ENCODE measurements around the gene KCNMA1. TPM values are rescaled to one million over a fixed set of nuclear protein-coding genes. Genes with fewer than 3 reads are reported as not detected.

Gene KCNMA1
- total RNA-seq, 1 experiment from 2014 or later: 20.7 TPM

DNA sequence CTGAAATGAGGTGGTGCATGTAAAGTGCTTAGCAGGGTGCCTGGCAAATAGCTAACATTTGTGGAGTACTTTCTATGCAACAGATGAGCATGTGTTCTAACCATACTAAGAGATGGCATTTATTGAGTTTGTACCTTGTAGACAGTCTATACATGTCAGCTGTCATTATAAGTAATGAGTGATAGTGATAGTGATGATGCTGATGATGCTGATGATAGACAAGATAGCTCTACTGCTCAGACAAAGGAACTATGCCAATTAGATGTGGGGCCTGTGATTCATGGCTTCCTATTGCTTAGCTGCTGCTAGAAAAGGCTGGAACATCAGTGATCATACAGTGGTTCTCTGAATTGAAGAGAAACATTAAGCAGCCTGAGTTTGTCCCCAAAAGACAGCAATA is 585.8 kb downstream of the KCNMA1 start:
- Histone ChIP-seq H3K4me3 (ENCODE audit: low read depth, low read length) (no peak overlapping the region), H3K27me3 (replicated peaks; ENCODE audit: control insufficient read depth, insufficient read depth, low read length) (no peaks in the 10 kb centered on the region), H3K4me1 (0 out of 2 replicates have a peak, but pooled peaks cover 3% of the 10 kb centered on the region), H3K36me3 (ENCODE audit: control insufficient read depth, insufficient read depth, low read length) (no peaks in the 10 kb centered on the region), H3K9me3 (no peaks in the 10 kb centered on the region)
- no TSS peak for BruUV-seq (replicated peaks)
- no peak for TF ChIP-seq CTCF (IDR thresholded peaks at IDR 0.05; ENCODE audit: insufficient read depth in 1 of 2, low read depth in 1 of 2, low read length in 1 of 2, severe bottlenecking in 1 of 2, unreplicated experiment in 1 of 2)
- peaks cover 6% of the 10 kb centered on the region for H3K27me3 Mint-ChIP-seq (ENCODE audit: insufficient read depth, unreplicated experiment)
- H3K4me1 Mint-ChIP-seq (ENCODE audit: low read depth, unreplicated experiment): peaks cover 19% of the 10 kb centered on the region
- H3K27ac Mint-ChIP-seq (ENCODE audit: unreplicated experiment): no peak overlapping the region
- POLR2A ChIA-PET: no interaction called here
- no peak for DNase-seq
- no peaks in the 10 kb centered on the region for H3K36me3 Mint-ChIP-seq (ENCODE audit: insufficient read depth, unreplicated experiment)
- H3K4me3 Mint-ChIP-seq (ENCODE audit: unreplicated experiment): no peak overlapping the region
- intact Hi-C loops (cut with micrococcal nuclease; ENCODE audit: unreplicated experiment): no loop called here
- H3K9me3 Mint-ChIP-seq (ENCODE audit: unreplicated experiment): no peaks in the 10 kb centered on the region
- CTCF ChIA-PET: no interaction called here

GRCh38 chr10:77049896-77050295 is 587.7 kb downstream of the KCNMA1 start:
- ChIA-PET CTCF (no interaction called here), POLR2A (no interaction called here)
- H3K4me1 Mint-ChIP-seq (ENCODE audit: low read depth, unreplicated experiment): peaks cover 19% of the 10 kb centered on the region
- H3K27me3 Mint-ChIP-seq (ENCODE audit: insufficient read depth, unreplicated experiment): peaks cover 4% of the 10 kb centered on the region
- H3K36me3 Mint-ChIP-seq (ENCODE audit: insufficient read depth, unreplicated experiment): no peaks in the 10 kb centered on the region
- no peak for TF ChIP-seq CTCF (IDR thresholded peaks at IDR 0.05; ENCODE audit: insufficient read depth in 1 of 2, low read depth in 1 of 2, low read length in 1 of 2, severe bottlenecking in 1 of 2, unreplicated experiment in 1 of 2)
- H3K9me3 Mint-ChIP-seq (ENCODE audit: unreplicated experiment): no peaks in the 10 kb centered on the region
- DNase-seq: no peak
- Histone ChIP-seq H3K9me3 (no peaks in the 10 kb centered on the region), H3K4me1 (0 out of 2 replicates have a peak, but pooled peaks cover 3% of the 10 kb centered on the region), H3K36me3 (ENCODE audit: control insufficient read depth, insufficient read depth, low read length) (no peaks in the 10 kb centered on the region), H3K4me3 (ENCODE audit: low read depth, low read length) (no peak overlapping the region), H3K27me3 (replicated peaks; ENCODE audit: control insufficient read depth, insufficient read depth, low read length) (no peaks in the 10 kb centered on the region)
- intact Hi-C loops (cut with micrococcal nuclease; ENCODE audit: unreplicated experiment): no loop called here
- H3K4me3 Mint-ChIP-seq (ENCODE audit: unreplicated experiment): no peak overlapping the region
- BruUV-seq (replicated peaks): no TSS peak
- no peak overlapping the region for H3K27ac Mint-ChIP-seq (ENCODE audit: unreplicated experiment)

- H3K9me3 ChIP-seq: no peaks in the 10 kb centered on the region
- no peaks in the 10 kb centered on the region for H3K27me3 ChIP-seq (replicated peaks; ENCODE audit: control insufficient read depth, insufficient read depth, low read length)
- ChIA-PET CTCF (no interaction called here), POLR2A (no interaction called here)
- no peak overlapping the region for H3K4me3 ChIP-seq (ENCODE audit: low read depth, low read length)
- TF ChIP-seq CTCF (IDR thresholded peaks at IDR 0.05; ENCODE audit: insufficient read depth in 1 of 2, low read depth in 1 of 2, low read length in 1 of 2, severe bottlenecking in 1 of 2, unreplicated experiment in 1 of 2): no peak
- intact Hi-C loops (cut with micrococcal nuclease; ENCODE audit: unreplicated experiment): no loop called here
- H3K27ac Mint-ChIP-seq (ENCODE audit: unreplicated experiment): no peak overlapping the region
- no peak overlapping the region for H3K4me3 Mint-ChIP-seq (ENCODE audit: unreplicated experiment)
- H3K4me1 Mint-ChIP-seq (ENCODE audit: low read depth, unreplicated experiment): peaks cover 19% of the 10 kb centered on the region
- DNase-seq: no peak
- 0 out of 2 replicates have a peak, but pooled peaks cover 3% of the 10 kb centered on the region for H3K4me1 ChIP-seq
- H3K27me3 Mint-ChIP-seq (ENCODE audit: insufficient read depth, unreplicated experiment): peaks cover 4% of the 10 kb centered on the region
- no peaks in the 10 kb centered on the region for H3K36me3 Mint-ChIP-seq (ENCODE audit: insufficient read depth, unreplicated experiment)
- no TSS peak for BruUV-seq (replicated peaks)
- H3K9me3 Mint-ChIP-seq (ENCODE audit: unreplicated experiment): no peaks in the 10 kb centered on the region
- H3K36me3 ChIP-seq (ENCODE audit: control insufficient read depth, insufficient read depth, low read length): no peaks in the 10 kb centered on the region
These were observed 588.5 kb downstream of the KCNMA1 start for GRCh38 chr10:77049146-77049545.
